GM19455 (cell line): Measurements from ENCODE around the gene OPN1SW.

Source experiments
- ATAC-seq: cut with Tn5 transposase; IDR thresholded peaks from one replicate; pipeline ENCODE4 v1.9.1; 2021; ENCODE audit not compliant: unreplicated experiment

The OPN1SW gene

DNA sequence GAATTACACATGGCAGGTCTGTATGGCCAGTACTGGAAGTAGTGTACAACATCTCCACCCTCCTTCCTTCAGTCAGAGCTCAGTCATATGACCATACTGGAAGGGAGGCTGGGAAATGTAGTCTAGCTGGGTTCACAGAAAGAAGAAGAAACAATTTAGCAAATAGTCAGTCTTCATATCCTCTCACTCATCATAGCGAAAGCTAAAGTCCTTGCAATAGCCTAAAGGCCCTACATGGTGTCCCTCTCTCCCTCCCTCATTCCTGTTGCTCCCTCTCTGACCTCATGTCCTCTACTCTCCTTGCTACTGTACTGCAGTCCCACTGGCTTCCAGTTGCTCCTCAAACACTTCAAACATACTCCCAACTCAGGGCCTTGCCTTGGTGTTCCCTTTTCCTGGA is 40.7 kb downstream of the OPN1SW start:
- ATAC-seq, result no peak

DNA sequence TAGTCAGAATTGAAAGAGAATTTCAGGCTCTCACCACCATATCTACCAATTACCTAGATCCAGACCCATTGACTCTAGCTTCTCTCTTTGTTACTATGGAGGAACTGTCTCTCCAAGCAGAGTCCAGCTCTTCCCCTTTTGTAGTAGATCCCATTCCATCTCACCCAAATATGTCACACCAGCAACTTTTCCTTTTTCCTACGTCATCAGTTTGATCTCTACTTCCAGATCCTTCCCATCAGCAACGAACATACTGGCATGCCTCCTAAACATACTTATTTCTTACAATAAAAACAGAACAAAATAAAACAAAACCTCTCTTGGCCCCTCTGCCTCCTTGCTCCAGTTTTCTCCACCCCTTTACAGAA is 42.3 kb downstream of the OPN1SW start:
- no peak for ATAC-seq

DNA sequence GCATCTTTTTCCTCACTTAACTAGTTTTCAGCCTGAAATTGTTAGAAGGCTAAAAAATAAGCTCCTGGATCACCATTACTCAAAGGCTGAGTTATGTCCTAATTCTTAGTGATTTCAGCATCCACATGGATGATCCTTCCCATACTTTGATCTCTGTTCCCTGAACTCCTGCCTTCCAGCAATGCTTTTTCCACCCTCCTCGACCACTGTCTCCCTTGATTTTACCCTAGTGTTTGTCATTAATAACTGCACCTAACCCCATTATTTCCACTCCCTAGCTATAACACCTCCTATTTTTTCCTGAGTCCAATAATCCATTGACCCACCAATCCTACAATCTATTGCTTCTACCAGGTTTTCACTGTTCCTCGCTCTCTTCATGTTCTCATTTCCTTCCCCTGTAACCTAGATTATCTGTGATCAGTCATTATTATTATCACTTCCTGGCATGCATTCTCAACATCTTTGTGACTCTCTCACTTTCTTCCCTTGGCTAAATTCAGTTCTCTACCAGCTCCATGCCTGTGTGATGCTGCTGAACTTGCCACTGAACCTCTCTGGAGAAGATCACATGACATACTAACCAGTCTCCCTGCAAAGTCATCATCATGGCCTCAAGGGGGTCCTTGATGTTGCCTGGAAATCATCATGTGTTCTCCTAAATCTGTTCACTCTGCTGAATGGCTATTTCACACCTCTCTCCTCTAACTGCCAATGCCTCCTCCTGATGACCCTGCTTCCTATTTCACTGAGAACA is 42.9 kb downstream of the OPN1SW start:
- ATAC-seq, result no peak

DNA sequence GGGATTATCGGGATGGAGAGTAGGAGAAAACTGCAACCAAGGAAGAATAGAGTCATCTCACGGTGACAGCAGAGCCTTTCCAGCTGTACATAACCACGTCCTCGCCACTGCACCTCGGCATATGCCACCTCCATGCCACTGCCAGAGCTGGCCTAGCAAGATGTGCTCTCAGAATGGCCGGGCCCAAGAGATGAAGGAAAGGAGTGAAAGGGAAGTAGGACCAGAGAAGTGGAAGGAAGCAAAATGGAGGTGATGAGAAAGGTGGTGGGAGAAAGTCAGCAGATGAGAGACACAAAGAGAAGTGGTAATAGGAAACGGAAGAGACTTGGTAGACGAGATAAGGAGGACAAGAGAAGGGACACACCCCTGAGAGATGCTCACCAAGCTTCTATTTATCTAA is 44.4 kb downstream of the OPN1SW start:
- no peak for ATAC-seq

DNA sequence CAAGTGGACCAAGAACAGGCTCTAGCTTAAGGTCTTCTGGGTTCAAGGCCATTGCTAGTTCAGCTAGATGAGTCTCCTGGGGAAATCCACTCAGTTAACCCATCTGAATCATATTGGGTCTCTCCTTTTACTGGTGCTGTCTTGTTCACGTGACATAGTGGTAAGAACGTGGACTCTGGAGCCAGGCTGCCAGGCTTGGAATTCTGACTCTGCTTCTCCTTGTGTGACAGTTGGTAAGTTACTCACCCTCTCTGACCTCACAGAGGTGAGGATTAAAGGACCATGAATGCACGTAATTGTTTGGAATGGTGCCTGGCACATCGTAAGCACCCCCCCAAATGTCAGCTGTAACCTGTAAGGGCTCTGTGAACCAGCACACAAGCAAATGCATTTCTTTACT is 46.1 kb downstream of the OPN1SW start:
- ATAC-seq, result no peak

DNA sequence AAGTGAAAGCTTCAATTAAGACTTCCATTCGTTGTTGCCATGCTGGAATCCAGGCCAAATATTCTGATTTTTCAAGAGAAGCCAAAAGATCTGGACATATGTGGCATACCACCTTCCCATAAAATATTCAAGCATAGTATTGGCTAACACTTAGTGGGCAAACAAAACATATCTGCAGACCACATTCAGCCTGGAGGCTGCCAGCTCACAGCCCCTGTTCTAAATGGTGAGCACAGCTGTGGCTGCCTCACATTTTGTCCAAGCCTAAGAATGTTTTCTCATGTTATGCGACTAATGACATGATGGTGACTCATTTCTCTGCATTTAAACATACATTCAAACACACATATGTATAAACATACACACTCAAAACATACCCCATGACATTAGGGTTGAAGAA is 47.0 kb downstream of the OPN1SW start:
- ATAC-seq, result no peak

DNA sequence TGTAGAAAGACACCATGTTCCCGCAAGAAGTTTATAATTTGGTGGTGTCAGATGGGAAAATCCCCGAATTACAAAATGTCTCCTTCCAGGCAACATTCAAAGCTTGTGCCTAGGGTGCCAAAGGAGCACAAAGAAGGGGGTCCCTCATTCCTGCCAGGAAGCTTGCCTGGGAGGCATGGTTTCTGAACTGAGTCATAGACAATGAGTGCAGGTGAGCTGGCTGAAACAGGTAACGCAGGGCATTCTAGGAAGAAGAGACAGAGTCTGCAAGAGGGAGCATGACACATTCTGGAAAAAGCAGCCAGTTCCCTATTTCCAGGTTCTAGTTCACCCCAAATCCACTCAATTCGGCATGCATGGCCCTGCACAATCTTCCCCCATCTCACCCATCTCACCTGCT is 48.4 kb downstream of the OPN1SW start:
- ATAC-seq, result no peak

DNA sequence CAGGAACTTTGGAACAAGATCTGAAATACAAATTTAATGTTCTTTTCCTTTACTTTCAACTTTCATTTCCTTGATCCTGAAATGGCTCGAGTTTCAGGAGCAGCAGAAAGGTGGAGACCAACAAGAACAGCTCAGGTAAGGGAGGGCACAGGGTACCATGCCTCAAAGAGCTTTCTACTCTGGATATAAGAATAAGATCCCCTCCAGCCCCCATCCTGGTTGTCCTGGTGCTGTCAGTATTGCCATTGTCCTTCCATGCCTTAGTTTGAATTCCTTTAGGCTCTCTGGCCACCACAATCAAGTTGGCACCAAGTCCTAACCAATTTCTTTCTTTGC is 48.9 kb downstream of the OPN1SW start:
- ATAC-seq, result no peak

DNA sequence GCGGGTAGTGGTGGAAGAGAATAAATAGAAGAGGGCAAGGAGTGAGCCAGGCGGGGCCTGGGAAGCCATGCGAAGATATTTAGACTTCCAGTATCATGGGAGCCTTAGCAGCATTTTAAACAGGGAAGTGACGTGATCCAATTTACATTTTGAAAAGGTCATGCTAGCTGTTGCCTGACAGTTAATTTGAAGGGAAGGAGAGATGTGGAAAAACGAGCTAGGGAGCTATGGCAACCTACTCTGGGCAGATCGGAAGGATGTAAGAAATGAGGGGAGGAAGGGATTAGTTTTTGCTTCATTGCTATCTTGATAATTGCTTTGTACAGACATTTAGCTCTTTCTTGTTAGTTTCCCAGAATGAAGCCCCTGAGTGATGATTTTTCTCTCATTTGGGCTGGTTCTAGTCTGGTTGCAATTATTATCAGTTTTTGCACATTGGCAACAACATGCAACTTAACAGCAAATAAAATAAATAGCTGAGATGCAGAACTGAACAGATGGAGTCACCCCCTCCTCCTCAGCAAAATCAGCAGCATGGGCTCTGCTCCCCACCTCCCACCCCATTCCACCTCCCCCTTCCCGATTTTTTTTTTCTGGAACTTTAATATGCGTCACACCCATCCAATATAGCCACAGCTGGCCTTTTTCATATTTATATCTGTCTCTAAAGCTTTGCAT is 49.4 kb downstream of the OPN1SW start:
- ATAC-seq, result no peak

DNA sequence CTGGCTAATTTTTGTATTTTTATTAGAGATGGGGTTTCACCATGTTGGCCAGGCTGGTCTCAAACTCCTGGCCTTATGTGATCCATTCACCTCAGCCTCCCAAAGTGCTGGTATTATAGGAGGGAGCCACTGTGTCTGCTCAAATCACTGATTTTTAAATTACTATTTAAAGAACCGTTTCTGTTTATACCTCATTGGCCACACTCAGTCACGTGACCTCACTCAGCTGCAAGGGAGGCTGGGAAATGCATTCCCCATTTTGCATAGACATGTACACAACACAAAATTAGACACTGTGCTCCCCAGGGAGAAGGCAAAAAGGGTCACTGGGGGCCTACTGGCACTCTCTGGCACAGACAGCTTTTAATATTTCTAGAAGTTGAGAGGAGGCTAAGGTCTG is 50.1 kb downstream of the OPN1SW start:
- ATAC-seq, result no peak

DNA sequence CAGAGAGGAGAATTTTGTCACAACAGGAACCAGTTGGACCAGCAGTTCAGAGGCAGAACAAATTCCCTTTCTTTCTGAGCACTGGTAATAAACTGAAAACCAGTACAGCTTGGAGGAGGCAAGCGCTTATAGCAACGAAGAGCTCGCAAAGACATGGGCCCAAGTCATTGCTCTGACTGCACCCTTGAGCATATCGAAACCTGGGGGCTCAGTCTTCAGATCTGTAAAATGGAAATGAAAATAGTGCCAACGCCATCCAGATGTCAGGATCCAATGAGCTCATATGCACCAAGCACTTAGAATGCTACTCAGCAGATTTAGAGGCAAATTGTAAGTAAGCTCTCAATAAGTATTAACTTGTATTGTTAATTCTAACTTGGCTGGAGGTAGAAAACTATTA is 50.9 kb downstream of the OPN1SW start:
- ATAC-seq, result no peak
